Activated CD8-positive, alpha-beta T cell treated with anti-CD3 and anti-CD28 coated beads, Interleukin-2, amount 10 ng/mL, durations not matched to agents 7 days and 5 days (primary cell): ENCODE data around the gene ATL2. TPM values are rescaled to one million over a fixed set of nuclear protein-coding genes. Genes with fewer than 3 reads are reported as not detected.
"Not testable (repeated sequence)": the region's sequence is repeated elsewhere in the genome, so short reads cannot be mapped to it uniquely, and the experiment has no call there.

ENCODE experiments used
- ATAC-seq: fragments of 150-1000 bp; cut with Tn5 transposase; one replicate; pipeline ENCODE4 v1.10.0; 2021; ENCODE audit warnings: moderate library complexity
- CTCF ChIA-PET: fragments of 350-600 bp; sonication (Branson Sonifier 250); formaldehyde crosslinking; loops from one replicate; lab custom pipeline; 2021; ENCODE audit warnings: antibody characterized with exemption; lab: Charles Lee
- POLR2A ChIA-PET: fragments of 350-600 bp; sonication (Branson Sonifier 250); formaldehyde crosslinking; loops from one replicate; lab custom pipeline; 2021; ENCODE audit warnings: antibody characterized with exemption; lab: Charles Lee
- DNase-seq: peaks from one replicate; pipeline ENCODE4 v3.0.0-alpha.2; 2020
- H3K27ac Mint-ChIP-seq: one replicate; pipeline ENCODE4 v1.8.0; 2021; ENCODE audit warnings: mild to moderate bottlenecking, mixed read lengths
- H3K27me3 Mint-ChIP-seq: one replicate; pipeline ENCODE4 v1.8.0; 2021; ENCODE audit warnings: low read depth, mixed read lengths
- H3K36me3 Mint-ChIP-seq: one replicate; pipeline ENCODE4 v1.8.0; 2021; ENCODE audit warnings: low read depth, mixed read lengths
- H3K4me1 Mint-ChIP-seq: one replicate; pipeline ENCODE4 v1.8.0; 2021; ENCODE audit warnings: low read depth, mixed read lengths
- H3K4me3 Mint-ChIP-seq: one replicate; pipeline ENCODE4 v1.8.0; 2021; ENCODE audit warnings: mild to moderate bottlenecking, mixed read lengths
- H3K9me3 Mint-ChIP-seq: one replicate; pipeline ENCODE4 v1.8.0; 2022; ENCODE audit warnings: mixed read lengths; ENCODE audit not compliant: insufficient read depth
- total RNA-seq, 2 experiments: library from RNA; stranded (reverse); gene quantifications; one replicate each; pipeline ENCODE4 v1.2.3, GENCODE V29; 2021

Gene ATL2
- total RNA-seq, result 10 to 100 TPM; 50.5 to 58.7 TPM

DNA sequence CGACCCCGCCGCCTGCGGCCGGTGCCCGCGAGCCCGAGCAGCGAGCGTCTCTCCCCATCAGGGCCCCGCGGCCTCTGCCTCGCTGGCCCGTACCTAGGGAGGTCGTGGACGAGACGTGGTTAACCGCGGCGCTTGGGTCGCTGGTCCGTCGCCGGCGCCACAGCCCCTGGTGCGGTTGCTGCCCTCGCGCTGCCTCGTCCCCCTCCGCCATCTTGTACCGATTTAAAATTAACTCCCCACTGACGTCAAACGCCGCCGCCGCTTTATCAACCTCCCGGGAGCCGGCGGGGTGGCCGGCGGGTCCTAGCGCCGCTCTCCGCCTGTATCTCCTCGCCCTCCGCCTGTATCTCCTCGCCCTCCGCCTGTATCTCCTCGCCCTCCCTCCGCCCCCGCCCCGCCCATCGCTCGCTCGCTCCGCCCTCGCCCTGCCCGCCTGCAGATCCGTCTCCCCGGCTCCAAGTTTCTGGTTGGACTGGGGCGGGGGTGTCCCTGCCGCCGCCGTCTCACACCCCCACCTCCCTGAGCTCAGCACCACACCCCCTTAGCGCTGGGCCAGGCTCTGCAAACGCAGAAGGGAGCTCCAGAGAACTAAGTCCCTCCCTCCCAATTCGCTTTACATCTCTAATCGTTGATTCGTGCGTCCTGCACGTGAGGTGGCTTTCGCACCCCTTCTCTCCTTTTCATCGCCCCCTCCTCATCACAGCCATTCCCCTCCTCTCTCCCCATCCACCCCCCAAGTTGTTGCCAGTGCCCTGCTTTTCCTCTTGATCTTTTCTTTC, at the start of gene ATL2:
Gene ATL2 (minus strand): TSS at position 224 of the 779 bp plus-strand sequence. CDS start 13 bp downstream, at position 211.
- Mint-ChIP-seq H3K4me1 (peaks cover 47% of the 10 kb centered on the region), H3K27ac (peak within 1 kb of the TSS; percentile 94), H3K27me3 (no peaks in the 10 kb centered on the region), H3K9me3 (no peaks in the 10 kb centered on the region), H3K4me3 (peak within 1 kb of the TSS; percentile 97), H3K36me3 (peaks cover 10% of the 10 kb centered on the region)
- CTCF ChIA-PET, result interaction anchor here (0.6 to 5.7 kb wide), 15 partner anchors 10 to 1791 kb away, joined by 3 to 34 read pairs (median 5); partner anchors contain the start of gene CYP1B1
- ATAC-seq (peak; percentile 89), DNase-seq (peak; percentile 97)
- POLR2A ChIA-PET, result interaction anchor here (1.0 to 1.9 kb wide), 7 partner anchors 10 to 374 kb away, joined by 3 to 8 read pairs (median 4); partner anchors contain the start of gene SRSF7

DNA sequence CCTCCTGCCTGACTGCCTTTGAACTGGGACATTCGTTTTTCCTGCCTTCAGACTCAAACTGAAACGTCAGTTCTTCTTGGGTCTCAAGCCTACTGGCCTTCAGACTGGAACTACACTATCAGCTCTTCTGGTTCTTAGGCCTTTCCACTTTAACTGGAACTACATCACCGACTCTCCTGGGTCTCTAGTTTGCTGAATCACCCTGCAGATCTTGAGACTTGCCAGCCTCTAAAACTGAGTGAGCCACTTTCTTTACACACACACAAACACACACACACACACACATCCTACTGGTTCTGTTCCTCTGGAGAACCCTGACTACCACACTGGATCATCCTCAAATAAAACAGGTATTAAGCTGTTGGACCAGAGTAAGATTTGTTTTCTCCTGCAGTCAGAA, 46.7 kb upstream of the ATL2 start:
- no peaks in the 10 kb centered on the region for H3K4me1 Mint-ChIP-seq
- CTCF ChIA-PET, result no interaction called here
- no peak overlapping the region for H3K4me3 Mint-ChIP-seq
- DNase-seq (no peak), ATAC-seq (no peak)
- H3K36me3 Mint-ChIP-seq, result no peaks in the 10 kb centered on the region
- POLR2A ChIA-PET, result no interaction called here
- H3K27me3 Mint-ChIP-seq, result peaks cover 11% of the 10 kb centered on the region
- no peak overlapping the region for H3K27ac Mint-ChIP-seq
- H3K9me3 Mint-ChIP-seq, result no peaks in the 10 kb centered on the region

DNA sequence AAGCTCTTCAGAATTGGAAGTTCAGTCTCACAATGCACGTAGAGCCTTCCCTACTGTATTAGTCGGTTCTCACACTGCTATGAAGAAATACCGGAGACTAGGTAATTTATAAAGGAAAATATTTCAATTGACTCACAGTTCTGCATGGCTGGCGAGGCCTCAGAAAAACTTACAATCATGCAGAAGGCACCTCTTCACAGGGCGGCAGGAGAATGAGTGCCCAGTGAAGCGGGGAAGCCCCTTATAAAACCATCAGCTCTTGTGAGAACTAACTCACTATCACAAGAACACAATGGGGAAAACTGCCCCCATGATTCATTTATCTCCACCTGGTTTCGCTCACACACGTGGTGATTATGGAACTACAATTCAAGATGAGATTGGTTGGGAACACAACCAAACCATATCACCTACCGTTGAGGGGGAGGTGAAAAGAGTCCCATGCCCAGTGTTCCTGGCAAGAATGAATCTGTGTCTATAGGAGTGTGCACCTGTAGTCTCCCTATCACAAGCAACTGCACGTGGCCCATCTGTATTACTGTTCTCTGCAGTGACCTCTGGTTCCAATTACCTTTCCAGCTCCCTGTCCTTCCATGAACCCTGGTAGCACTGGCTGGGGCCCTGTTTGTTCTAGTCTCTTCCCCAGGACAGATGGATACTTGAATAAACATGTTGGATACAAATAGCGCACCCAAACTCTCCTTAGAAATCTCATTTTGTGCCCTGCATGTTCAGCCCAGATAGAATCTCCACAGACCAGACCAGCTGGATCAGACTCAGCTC, 44.4 kb upstream of the ATL2 start:
- Mint-ChIP-seq H3K36me3 (no peaks in the 10 kb centered on the region), H3K27me3 (peaks cover 11% of the 10 kb centered on the region), H3K9me3 (no peaks in the 10 kb centered on the region), H3K27ac (no peak overlapping the region), H3K4me3 (no peak overlapping the region), H3K4me1 (no peaks in the 10 kb centered on the region)
- CTCF ChIA-PET, result interaction anchor here (1.3 kb wide), 1 partner anchor 45 kb away, joined by 6 read pairs; no protein-coding TSS in a partner anchor
- no peak for ATAC-seq
- DNase-seq, result no peak
- POLR2A ChIA-PET, result no interaction called here

DNA sequence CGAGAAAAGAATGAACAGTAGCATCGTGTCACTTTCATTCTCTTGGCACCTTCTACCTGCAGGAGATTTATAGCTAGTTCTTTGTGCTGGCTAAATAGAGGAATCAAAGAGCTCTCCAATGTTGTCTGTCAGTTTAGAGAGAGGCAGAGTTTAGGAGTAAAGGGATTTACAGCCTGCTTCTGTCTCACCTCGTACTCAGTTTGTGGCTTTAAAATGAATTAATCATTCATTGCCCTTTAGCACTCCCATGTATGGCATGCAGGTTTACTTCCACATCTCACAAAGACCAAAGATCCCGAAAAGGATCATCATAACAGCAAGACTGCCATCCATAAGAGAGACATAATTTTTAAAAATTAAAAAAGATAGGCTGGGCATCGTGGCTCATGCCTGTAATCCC, 42.4 kb upstream of the ATL2 start:
- Mint-ChIP-seq H3K4me3 (no peak overlapping the region), H3K9me3 (peaks cover 4% of the 10 kb centered on the region), H3K27ac (no peak overlapping the region), H3K36me3 (no peaks in the 10 kb centered on the region), H3K27me3 (peaks cover 11% of the 10 kb centered on the region), H3K4me1 (no peaks in the 10 kb centered on the region)
- DNase-seq (no peak), ATAC-seq (no peak)
- POLR2A ChIA-PET, result interaction anchor here (0.6 kb wide), 1 partner anchor 730 kb away, joined by 3 read pairs; no protein-coding TSS in a partner anchor
- CTCF ChIA-PET, result no interaction called here

DNA sequence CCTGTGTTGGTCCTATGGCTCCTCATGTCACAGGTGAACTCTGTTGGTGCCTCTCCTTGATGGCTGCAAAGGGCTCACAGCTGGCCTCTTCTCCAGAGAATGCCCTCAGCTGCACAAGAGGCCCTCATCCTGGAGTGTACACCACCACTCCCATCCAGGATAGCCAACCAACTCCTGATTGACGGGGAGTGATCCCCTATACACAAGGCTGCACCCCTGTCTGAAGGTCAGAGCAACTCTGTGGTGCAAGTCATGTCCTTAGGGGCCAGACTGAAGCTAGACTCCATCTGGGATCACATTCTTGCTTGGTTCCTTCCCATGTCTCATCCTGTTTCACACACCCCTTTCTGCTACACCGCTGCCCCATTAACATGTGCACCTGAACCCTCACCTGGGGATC, 41.7 kb upstream of the ATL2 start:
- Mint-ChIP-seq H3K27ac (no peak overlapping the region), H3K27me3 (peaks cover 5% of the 10 kb centered on the region), H3K36me3 (no peaks in the 10 kb centered on the region), H3K4me3 (no peak overlapping the region), H3K4me1 (no peaks in the 10 kb centered on the region), H3K9me3 (peaks cover 7% of the 10 kb centered on the region)
- ATAC-seq (no peak), DNase-seq (no peak)
- ChIA-PET POLR2A (interaction anchor here (0.6 kb wide), 1 partner anchor 729 kb away, joined by 3 read pairs; no protein-coding TSS in a partner anchor), CTCF (no interaction called here)

DNA sequence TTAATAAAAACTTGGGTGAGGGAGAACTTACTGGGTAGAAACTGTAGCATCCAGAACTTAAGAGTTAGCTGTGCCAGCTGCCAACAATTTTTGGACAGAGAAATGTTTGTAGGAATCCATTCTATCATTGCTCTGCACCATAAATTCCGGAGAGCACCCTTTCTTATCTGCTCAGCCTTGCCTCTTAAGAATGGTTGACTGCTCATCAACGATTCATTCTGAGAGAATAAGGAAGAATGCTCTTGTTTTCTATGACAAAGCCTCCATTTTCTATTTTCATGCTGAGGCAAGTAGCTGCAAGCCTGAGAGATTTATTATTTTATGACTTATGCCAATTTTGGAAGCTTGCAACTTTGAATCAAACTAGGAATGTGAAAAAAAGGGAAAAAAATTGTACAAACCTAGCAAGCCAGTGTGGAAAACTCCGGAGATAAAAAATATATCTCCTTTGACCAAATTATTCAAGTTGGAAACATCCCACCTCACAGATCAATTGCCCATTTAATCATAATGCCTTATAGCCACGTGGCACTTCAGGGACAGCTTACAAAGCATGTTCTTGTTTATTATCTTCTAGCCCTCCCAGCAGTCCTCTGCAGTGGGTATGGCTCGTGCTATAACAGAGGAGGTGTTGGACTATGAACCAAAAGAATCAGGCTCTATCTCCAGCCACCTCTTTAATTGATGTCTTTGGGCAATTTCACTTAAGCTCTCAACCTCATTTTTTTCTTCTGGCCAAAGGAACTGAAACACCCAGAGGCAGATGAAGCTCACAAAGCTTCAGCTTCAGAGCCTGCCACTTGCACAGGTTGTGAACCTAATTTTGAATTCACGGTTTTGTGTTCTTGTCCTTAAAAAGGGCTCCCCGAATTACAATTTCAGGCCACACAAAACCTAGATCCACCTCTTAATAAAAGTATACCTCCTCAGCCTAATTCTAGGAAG, 40.9 kb upstream of the ATL2 start:
- POLR2A ChIA-PET, result interaction anchor here (0.8 kb wide), 1 partner anchor 65 kb away, joined by 3 read pairs; no protein-coding TSS in a partner anchor

DNA sequence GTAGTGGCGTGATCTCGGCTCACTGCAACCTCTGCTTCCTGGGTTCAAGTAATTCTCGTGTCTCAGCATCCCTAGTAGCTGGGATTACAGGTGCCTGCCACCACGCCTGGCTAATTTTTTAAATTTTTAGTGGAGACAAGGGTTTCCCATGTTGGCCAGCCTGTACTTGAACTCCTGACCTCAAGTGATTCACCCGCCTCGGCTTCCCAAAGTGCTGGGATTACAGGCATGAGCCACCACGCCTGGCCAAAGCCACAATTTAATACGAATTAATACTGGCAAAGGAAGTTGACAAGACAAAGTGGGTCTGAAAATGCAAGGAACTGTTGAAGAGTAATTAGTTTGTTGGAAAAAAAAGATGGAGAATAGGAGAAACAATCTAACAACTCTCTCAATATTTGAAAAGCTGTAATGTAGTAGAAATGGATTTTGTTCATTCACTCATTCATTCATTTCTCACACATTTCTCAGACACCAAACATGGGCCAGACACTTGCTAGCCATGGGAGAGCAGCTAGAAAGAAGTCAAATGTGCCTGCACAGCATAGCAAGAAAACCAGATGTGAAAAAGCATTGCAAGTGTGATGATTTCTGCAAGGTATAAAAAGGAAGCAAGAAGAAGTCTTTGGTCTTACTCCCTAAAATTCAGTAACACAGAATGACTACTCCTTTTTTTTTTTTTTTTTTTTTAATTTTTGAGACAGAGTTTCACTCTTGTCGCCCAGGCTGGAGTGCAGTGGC, 39.4 kb upstream of the ATL2 start:
- DNase-seq, result no peak
- Mint-ChIP-seq H3K36me3 (peaks cover 3% of the 10 kb centered on the region), H3K4me3 (no peak overlapping the region), H3K9me3 (peaks cover 24% of the 10 kb centered on the region), H3K27ac (no peak overlapping the region), H3K27me3 (peaks cover 5% of the 10 kb centered on the region), H3K4me1 (no peaks in the 10 kb centered on the region)
- ChIA-PET POLR2A (no interaction called here), CTCF (no interaction called here)
- ATAC-seq, result no peak

More for the DNA sequence above, 40.9 kb upstream of the ATL2 start:
- DNase-seq (no peak), ATAC-seq (no peak)
- H3K4me1 Mint-ChIP-seq, result no peaks in the 10 kb centered on the region
- peaks cover 13% of the 10 kb centered on the region for H3K9me3 Mint-ChIP-seq
- H3K36me3 Mint-ChIP-seq, result no peaks in the 10 kb centered on the region
- no peak overlapping the region for H3K4me3 Mint-ChIP-seq
- no peak overlapping the region for H3K27ac Mint-ChIP-seq
- CTCF ChIA-PET, result interaction anchor here (1.0 kb wide), 1 partner anchor 90 kb away, joined by 3 read pairs; no protein-coding TSS in a partner anchor
- H3K27me3 Mint-ChIP-seq, result peaks cover 5% of the 10 kb centered on the region

DNA sequence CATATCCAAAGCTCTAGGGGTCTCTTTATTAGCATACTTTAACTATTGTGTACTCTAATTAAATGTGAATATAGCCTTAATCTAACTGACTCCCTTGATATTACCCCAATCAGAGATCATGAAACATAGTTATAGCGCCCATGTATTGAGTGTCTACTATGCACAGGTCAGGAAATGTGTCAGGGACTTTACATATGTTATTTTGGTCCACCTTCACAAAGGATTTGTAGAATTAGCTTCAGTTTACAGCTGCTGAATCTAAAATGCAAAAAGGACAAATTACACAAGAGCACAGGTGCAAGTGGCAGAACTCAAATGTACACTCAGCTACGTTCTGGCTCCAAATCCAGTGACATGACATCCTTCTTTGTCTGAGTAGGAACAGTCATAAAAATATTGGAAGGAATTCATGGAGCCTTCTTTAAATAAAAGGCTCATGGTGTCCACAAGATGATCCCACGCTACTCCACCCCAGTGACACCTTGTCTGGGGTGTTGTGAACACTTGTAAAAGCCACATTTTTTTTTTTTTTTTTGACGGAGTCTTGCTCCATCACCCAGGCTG, 38.7 kb upstream of the ATL2 start:
- CTCF ChIA-PET, result no interaction called here
- peaks cover 5% of the 10 kb centered on the region for H3K27me3 Mint-ChIP-seq
- H3K4me3 Mint-ChIP-seq, result no peak overlapping the region
- POLR2A ChIA-PET, result no interaction called here
- no peaks in the 10 kb centered on the region for H3K4me1 Mint-ChIP-seq
- peaks cover 3% of the 10 kb centered on the region for H3K36me3 Mint-ChIP-seq
- no peak overlapping the region for H3K27ac Mint-ChIP-seq
- peaks cover 24% of the 10 kb centered on the region for H3K9me3 Mint-ChIP-seq
- no peak for DNase-seq
- ATAC-seq, result no peak

DNA sequence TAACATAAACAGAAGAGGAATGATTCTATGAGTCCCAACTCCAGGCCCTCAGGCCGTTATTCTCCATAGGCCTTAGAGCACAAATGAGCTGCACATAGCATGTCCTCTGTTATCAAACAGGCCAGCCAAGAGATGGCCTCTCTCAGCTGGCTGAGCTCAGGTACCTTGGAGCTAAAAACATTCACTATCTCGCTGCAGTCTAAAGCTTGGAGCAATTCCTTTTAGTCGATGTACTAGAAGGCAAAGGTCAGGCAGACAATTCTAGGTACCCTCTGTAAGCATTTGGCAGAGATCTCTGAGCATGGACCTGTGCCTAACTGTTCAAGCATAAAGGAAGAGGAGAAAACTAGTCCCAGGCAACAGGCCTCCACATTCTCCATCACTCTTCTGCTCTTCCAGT, 38.0 kb upstream of the ATL2 start:
- ChIA-PET CTCF (interaction anchor here (1.1 kb wide), 1 partner anchor 39 kb away, joined by 3 read pairs; no protein-coding TSS in a partner anchor), POLR2A (no interaction called here)
- no peak for ATAC-seq
- no peak for DNase-seq
- H3K27ac Mint-ChIP-seq, result no peak overlapping the region
- peaks cover 3% of the 10 kb centered on the region for H3K36me3 Mint-ChIP-seq
- H3K27me3 Mint-ChIP-seq, result peaks cover 5% of the 10 kb centered on the region
- H3K9me3 Mint-ChIP-seq, result peaks cover 24% of the 10 kb centered on the region
- no peak overlapping the region for H3K4me3 Mint-ChIP-seq
- H3K4me1 Mint-ChIP-seq, result no peaks in the 10 kb centered on the region

DNA sequence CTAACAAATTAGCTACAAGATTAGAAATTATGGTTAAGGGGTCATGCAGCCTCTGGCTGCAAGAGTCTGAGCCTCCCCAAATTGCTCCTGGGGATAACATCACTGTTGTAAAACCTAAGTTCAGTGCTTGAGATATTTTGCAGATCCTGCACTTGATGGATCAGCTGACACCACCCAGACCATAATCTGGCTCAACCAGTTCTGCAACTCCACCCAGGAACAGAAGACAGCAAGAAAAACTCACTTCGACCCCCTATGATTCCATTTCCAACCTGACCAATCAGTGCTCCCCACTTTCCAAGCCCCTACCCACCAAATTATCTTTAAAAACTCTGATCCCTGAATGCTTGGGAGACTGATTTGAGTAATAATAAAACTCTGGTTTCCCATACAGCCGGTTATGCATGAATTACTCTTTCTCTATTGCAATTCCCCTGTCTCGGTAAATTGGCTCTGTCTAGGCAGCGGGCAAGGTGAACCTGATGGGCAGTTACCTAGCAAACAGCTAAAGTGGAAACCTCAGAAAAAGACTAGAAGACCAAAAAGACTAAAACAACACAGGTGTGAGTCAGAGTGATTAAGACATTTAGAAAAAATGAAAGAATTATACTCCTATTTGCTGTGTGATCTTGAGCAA, 35.3 kb upstream of the ATL2 start:
- CTCF ChIA-PET, H3K36me3 Mint-ChIP-seq, H3K4me1 Mint-ChIP-seq, POLR2A ChIA-PET, H3K27me3 Mint-ChIP-seq, H3K27ac Mint-ChIP-seq, ATAC-seq, H3K4me3 Mint-ChIP-seq, DNase-seq: not testable (repeated sequence)
- peaks cover 24% of the 10 kb centered on the region for H3K9me3 Mint-ChIP-seq
